ENCODE data around the gene PCSK2. TPM values are rescaled to one million over a fixed set of nuclear protein-coding genes. Genes with fewer than 3 reads are reported as not detected.

PCSK2 gene
- 10 to 100 TPM in 2 of 4 donors, 1 to 10 TPM in 2; 5.3 to 18.1 (median 10.9) TPM for total RNA-seq

DNA sequence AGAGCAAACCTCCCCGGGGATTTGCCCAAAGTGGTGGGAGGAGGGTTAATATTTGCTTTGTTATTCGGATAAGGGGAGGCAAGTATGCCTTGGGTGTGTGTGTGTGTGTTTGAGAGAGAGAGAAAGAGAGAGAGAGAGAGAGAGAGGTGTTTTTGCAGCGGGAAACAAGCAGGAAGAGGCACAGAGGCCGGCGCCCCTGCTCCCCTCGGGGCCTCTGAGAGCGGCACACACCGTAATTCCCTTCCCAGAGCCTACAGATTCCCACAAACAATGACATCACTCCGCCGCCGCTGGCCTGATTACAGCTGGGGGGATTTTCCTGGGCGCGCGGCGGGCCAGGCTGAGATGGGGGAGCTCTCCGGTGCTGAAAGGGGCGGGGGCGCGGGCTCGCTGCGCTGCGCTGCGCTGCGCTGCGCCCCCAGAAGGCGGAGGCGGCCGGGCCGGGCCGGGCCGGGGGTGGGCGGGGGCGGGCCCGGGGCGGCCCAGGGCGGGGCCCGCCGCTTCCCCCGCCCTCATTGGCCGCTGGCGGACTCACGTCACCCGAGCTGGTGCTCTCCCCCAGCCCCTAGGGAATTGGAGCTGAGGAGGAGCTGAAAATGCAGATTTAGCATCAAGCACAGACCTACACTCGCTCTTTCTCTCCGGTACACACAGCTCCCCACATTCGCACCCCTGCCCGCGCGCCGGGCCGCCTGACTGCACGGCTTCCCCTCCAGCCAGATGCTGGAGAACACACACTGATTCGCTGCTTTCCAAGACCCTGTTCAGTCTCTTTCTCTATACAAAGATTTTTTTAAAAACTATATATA is at the start of gene PCSK2:
Gene PCSK2 (plus strand): TSS at position 631 of the 809 bp plus-strand sequence. CDS start 266 bp downstream, outside the sequence.
- no peak for DNase-seq (ENCODE audit: low spot score in 2 of 2)
- TF ChIP-seq CTCF (IDR thresholded peaks at IDR 0.05) (no peak), POLR2A (IDR thresholded peaks at IDR 0.05) (no peak)
- no peak within 1 kb of the TSS for H3K4me3 ChIP-seq (ENCODE audit: low read depth, poor library complexity, severe bottlenecking)
- WGBS, 2 donors: 2% methylated on average over 20 to 29 of the region's 53 CpGs
- intact Hi-C loops (cut with DNase I; ENCODE audit: low total_unique reads): no loop called here

GRCh38 chr20:17177341-17177740 is 49.5 kb upstream of the PCSK2 start:
- DNase-seq (ENCODE audit: low spot score in 2 of 2): no peak
- 70 to 74% methylated on average over 5 of the region's 5 CpGs for WGBS, 2 donors
- no peak for TF ChIP-seq POLR2A (IDR thresholded peaks at IDR 0.05)
- no peak for TF ChIP-seq CTCF (IDR thresholded peaks at IDR 0.05)
- no peak overlapping the region for H3K4me3 ChIP-seq (ENCODE audit: low read depth, poor library complexity, severe bottlenecking)
- intact Hi-C loops (cut with DNase I; ENCODE audit: low total_unique reads): no loop called here

DNA sequence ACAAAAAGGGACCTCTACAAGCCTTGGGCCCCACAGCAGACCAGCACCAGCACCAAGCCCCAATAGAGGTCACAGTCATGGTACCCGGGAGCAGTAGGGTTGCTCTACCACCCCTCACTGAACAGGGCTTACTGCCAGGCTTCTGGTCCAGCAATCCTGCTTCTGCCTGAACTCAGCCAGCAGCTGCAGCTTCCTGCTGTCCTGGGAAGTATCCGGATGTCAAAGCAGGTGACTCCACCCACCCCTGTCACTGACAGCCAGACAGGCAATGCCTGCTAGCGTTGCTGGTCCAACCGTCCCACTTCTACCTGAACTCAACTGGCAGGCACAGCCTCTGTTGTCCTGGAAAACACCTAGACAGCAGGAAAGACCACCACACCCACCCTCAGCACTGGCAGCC is 47.0 kb upstream of the PCSK2 start:
- TF ChIP-seq POLR2A (IDR thresholded peaks at IDR 0.05): no peak
- WGBS, 2 donors: 38 to 80% methylated on average over 2 of the region's 4 CpGs
- DNase-seq (ENCODE audit: low spot score in 2 of 2): no peak
- H3K4me3 ChIP-seq (ENCODE audit: low read depth, poor library complexity, severe bottlenecking): no peak overlapping the region
- intact Hi-C loops (cut with DNase I; ENCODE audit: low total_unique reads): no loop called here

DNA sequence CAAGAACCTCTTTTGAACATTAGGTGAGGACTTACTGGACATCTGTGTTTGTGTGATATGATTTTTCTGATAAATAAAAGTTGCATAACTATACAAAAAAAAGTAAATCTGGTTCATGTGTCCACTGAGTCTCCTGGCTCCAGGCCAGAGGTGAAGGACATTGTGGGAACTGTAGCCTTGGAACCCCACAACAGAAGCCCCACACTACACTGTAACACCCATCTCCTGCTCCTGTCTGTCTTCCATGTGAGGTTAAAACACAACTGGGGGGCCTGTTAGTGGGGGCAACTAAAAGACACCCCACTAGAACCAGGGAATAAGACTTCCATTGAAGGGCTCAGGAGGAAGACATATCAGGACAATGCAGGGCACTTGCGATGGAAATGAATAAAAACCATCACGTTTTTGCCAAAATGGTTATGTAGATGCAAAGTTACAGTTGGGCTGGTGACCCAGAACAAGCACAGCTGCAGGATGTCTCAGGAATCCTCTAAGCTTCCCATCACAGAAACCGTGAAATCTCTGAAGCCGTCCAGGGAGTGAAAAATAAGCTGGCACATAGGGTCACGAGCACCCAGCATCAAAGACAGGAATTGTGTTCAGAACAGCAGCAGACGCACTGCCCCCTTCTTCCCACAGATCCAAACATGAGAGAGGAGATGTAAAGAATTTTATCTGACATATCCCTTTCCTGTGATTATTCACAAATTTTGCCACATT is 36.7 kb upstream of the PCSK2 start:
- DNase-seq (ENCODE audit: low spot score in 2 of 2): no peak
- WGBS, 2 donors: 60 to 64% methylated on average over 6 of the region's 6 CpGs

GRCh38 chr20:17197041-17197440 is 29.8 kb upstream of the PCSK2 start:
- TF ChIP-seq POLR2A (IDR thresholded peaks at IDR 0.05) (no peak), CTCF (IDR thresholded peaks at IDR 0.05) (no peak)
- intact Hi-C loops (cut with DNase I; ENCODE audit: low total_unique reads): no loop called here
- WGBS, 2 donors: 62 to 70% methylated on average over 2 of the region's 2 CpGs
- H3K4me3 ChIP-seq (ENCODE audit: low read depth, poor library complexity, severe bottlenecking): no peak overlapping the region
- no peak for DNase-seq (ENCODE audit: low spot score in 2 of 2)

More for the DNA sequence above, 36.7 kb upstream of the PCSK2 start:
- no peak overlapping the region for H3K4me3 ChIP-seq (ENCODE audit: low read depth, poor library complexity, severe bottlenecking)
- intact Hi-C loops (cut with DNase I; ENCODE audit: low total_unique reads): no loop called here
- TF ChIP-seq CTCF (IDR thresholded peaks at IDR 0.05) (no peak), POLR2A (IDR thresholded peaks at IDR 0.05) (no peak)

- no peak overlapping the region for H3K4me3 ChIP-seq (ENCODE audit: low read depth, poor library complexity, severe bottlenecking)
- TF ChIP-seq POLR2A (IDR thresholded peaks at IDR 0.05): no peak
- no peak for TF ChIP-seq CTCF (IDR thresholded peaks at IDR 0.05)
- intact Hi-C loops (cut with DNase I; ENCODE audit: low total_unique reads): no loop called here
- WGBS, 2 donors: 65 to 83% methylated on average over 2 of the region's 2 CpGs
- DNase-seq (ENCODE audit: low spot score in 2 of 2): no peak
Measured at GRCh38 chr20:17202030-17202429, 24.8 kb upstream of the PCSK2 start.

Measured in lower leg skin (tissue), 4 donors.